GM23338 (cell line): ENCODE data around the gene SYT14. TPM values are rescaled to one million over a fixed set of nuclear protein-coding genes. Genes with fewer than 3 reads are reported as not detected.

Experiments
- CREB1 ChIP-seq: fragments of 250-450 bp; sonication (Bioruptor Pico); IDR thresholded peaks from 2 replicates; pipeline ENCODE4 v1.5.0; 2020; ENCODE audit warnings: low read depth, mild to moderate bottlenecking, moderate library complexity
- EZH2 ChIP-seq: fragments of 200-600 bp; sonication (generic); IDR thresholded peaks from one replicate; pipeline ENCODE4 v1.8.0; 2017; ENCODE audit warnings: antibody characterized with exemption, mild to moderate bottlenecking, low read depth; ENCODE audit not compliant: unreplicated experiment
- JUNB ChIP-seq: IDR thresholded peaks from one replicate; pipeline ENCODE4 v1.6.1; 2016; ENCODE audit warnings: antibody characterized with exemption; ENCODE audit not compliant: unreplicated experiment
- NANOG ChIP-seq: IDR thresholded peaks from 2 replicates; pipeline ENCODE4 v1.6.1; 2016; ENCODE audit warnings: antibody characterized with exemption, borderline replicate concordance
- STAT1 ChIP-seq: IDR thresholded peaks from one replicate; pipeline ENCODE4 v1.6.1; 2016; ENCODE audit warnings: antibody characterized with exemption; ENCODE audit not compliant: unreplicated experiment
- ZNF331 ChIP-seq: fragments of 250-450 bp; sonication (Bioruptor Pico); IDR thresholded peaks from 2 replicates; pipeline ENCODE4 v1.5.0; 2020; ENCODE audit warnings: low read depth, mild to moderate bottlenecking, moderate library complexity
- polyA plus RNA-seq: library from polyadenylated mRNA; unstranded; fragments of >200 nt; fragmentation: Nextera tagmentation; extraction: Ambion mirVana; gene quantifications from 2 replicates; pipeline ENCODE4 v1.2.1, GENCODE V29; 2016
- total RNA-seq: library from RNA; depleted of rRNA; stranded (reverse); fragments of >200 nt; shearing (Covaris generic); gene quantifications from 2 replicates; pipeline ENCODE4 v1.2.3, GENCODE V29; 2014
- TF ChIP-seq, protein P1 (sequence below): fragments of 250-450 bp; sonication (Bioruptor Pico); IDR thresholded peaks from 2 replicates; pipeline ENCODE4 v1.5.0; 2020; ENCODE audit warnings: mild to moderate bottlenecking, moderate library complexity
- TF ChIP-seq, protein P2 (sequence below), 2 experiments: fragments of 200-600 bp in 1 of 2; sonication (generic) in 1 of 2; conservative IDR thresholded peaks; 2 replicates each; pipeline versions ENCODE4 v1.5.1 to v1.6.1; 2016 to 2017; ENCODE audit warnings: antibody characterized with exemption in 2 of 2, low read depth in 2 of 2, mild to moderate bottlenecking in 2 of 2, moderate library complexity in 1 of 2
- TF ChIP-seq, protein P3 (sequence below): IDR thresholded peaks from 2 replicates; pipeline ENCODE4 v1.6.1; 2016; ENCODE audit warnings: antibody characterized with exemption

SYT14 gene
- total and polyA plus RNA-seq, 2 experiments from 2014 or later = 5.2 to 22.4 TPM

DNA sequence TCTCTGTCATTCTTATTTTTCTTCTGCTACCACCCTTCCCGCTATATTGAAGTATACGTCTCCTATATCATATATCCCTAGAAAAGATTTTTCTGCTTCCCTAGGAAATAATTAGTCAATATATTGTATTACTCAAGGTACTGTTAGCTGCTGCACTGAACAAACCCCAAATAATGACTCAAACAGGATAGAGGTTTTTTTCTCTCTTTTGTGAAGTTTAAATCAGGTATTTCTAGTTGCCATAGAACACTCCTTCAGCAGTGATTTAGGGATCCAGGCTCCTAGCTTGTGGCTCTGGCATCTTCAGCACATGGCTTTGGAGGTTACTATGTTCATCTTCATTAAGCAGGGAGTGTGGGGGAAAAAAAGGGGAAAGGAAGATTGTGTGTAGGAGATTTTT, 18.1 kb downstream of the SYT14 start (continued):
- TF ChIP-seq, protein P1, sequence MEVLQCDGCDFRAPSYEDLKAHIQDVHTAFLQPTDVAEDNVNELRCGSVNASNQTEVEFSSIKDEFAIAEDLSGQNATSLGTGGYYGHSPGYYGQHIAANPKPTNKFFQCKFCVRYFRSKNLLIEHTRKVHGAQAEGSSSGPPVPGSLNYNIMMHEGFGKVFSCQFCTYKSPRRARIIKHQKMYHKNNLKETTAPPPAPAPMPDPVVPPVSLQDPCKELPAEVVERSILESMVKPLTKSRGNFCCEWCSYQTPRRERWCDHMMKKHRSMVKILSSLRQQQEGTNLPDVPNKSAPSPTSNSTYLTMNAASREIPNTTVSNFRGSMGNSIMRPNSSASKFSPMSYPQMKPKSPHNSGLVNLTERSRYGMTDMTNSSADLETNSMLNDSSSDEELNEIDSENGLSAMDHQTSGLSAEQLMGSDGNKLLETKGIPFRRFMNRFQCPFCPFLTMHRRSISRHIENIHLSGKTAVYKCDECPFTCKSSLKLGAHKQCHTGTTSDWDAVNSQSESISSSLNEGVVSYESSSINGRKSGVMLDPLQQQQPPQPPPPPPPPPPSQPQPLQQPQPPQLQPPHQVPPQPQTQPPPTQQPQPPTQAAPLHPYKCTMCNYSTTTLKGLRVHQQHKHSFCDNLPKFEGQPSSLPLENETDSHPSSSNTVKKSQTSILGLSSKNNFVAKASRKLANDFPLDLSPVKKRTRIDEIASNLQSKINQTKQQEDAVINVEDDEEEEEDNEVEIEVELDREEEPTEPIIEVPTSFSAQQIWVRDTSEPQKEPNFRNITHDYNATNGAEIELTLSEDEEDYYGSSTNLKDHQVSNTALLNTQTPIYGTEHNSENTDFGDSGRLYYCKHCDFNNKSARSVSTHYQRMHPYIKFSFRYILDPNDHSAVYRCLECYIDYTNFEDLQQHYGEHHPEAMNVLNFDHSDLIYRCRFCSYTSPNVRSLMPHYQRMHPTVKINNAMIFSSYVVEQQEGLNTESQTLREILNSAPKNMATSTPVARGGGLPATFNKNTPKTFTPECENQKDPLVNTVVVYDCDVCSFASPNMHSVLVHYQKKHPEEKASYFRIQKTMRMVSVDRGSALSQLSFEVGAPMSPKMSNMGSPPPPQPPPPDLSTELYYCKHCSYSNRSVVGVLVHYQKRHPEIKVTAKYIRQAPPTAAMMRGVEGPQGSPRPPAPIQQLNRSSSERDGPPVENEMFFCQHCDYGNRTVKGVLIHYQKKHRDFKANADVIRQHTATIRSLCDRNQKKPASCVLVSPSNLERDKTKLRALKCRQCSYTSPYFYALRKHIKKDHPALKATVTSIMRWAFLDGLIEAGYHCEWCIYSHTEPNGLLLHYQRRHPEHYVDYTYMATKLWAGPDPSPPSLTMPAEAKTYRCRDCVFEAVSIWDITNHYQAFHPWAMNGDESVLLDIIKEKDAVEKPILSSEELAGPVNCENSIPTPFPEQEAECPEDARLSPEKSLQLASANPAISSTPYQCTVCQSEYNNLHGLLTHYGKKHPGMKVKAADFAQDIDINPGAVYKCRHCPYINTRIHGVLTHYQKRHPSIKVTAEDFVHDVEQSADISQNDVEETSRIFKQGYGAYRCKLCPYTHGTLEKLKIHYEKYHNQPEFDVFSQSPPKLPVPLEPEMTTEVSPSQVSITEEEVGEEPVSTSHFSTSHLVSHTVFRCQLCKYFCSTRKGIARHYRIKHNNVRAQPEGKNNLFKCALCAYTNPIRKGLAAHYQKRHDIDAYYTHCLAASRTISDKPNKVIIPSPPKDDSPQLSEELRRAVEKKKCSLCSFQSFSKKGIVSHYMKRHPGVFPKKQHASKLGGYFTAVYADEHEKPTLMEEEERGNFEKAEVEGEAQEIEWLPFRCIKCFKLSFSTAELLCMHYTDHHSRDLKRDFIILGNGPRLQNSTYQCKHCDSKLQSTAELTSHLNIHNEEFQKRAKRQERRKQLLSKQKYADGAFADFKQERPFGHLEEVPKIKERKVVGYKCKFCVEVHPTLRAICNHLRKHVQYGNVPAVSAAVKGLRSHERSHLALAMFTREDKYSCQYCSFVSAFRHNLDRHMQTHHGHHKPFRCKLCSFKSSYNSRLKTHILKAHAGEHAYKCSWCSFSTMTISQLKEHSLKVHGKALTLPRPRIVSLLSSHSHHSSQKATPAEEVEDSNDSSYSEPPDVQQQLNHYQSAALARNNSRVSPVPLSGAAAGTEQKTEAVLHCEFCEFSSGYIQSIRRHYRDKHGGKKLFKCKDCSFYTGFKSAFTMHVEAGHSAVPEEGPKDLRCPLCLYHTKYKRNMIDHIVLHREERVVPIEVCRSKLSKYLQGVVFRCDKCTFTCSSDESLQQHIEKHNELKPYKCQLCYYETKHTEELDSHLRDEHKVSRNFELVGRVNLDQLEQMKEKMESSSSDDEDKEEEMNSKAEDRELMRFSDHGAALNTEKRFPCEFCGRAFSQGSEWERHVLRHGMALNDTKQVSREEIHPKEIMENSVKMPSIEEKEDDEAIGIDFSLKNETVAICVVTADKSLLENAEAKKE (CRISPR knock-in tag) = no peak
- TF ChIP-seq JUNB = no peak
- no peak for TF ChIP-seq EZH2
- no peak for TF ChIP-seq STAT1
- TF ChIP-seq CREB1 (CRISPR knock-in tag) = no peak
- TF ChIP-seq, protein P2, sequence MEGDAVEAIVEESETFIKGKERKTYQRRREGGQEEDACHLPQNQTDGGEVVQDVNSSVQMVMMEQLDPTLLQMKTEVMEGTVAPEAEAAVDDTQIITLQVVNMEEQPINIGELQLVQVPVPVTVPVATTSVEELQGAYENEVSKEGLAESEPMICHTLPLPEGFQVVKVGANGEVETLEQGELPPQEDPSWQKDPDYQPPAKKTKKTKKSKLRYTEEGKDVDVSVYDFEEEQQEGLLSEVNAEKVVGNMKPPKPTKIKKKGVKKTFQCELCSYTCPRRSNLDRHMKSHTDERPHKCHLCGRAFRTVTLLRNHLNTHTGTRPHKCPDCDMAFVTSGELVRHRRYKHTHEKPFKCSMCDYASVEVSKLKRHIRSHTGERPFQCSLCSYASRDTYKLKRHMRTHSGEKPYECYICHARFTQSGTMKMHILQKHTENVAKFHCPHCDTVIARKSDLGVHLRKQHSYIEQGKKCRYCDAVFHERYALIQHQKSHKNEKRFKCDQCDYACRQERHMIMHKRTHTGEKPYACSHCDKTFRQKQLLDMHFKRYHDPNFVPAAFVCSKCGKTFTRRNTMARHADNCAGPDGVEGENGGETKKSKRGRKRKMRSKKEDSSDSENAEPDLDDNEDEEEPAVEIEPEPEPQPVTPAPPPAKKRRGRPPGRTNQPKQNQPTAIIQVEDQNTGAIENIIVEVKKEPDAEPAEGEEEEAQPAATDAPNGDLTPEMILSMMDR (conservative IDR thresholded peaks at IDR 0.05; ENCODE audit: low read depth in 2 of 2) = no peak
- no peak for TF ChIP-seq NANOG
- TF ChIP-seq, protein P3, sequence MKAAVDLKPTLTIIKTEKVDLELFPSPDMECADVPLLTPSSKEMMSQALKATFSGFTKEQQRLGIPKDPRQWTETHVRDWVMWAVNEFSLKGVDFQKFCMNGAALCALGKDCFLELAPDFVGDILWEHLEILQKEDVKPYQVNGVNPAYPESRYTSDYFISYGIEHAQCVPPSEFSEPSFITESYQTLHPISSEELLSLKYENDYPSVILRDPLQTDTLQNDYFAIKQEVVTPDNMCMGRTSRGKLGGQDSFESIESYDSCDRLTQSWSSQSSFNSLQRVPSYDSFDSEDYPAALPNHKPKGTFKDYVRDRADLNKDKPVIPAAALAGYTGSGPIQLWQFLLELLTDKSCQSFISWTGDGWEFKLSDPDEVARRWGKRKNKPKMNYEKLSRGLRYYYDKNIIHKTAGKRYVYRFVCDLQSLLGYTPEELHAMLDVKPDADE = no peak
- TF ChIP-seq ZNF331 = no peak
